Panc1 (cell line): Measurements from ENCODE around the gene CRYGD.

ENCODE experiments used
- CTCF ChIP-seq: fragments of 450-650 bp; IDR thresholded peaks from 2 replicates; pipeline ENCODE4 v1.5.1; 2017; ENCODE audit warnings: mild to moderate bottlenecking
- POLR2AphosphoS5 ChIP-seq: IDR thresholded peaks from 2 replicates; pipeline ENCODE4 v1.6.1; 2012; ENCODE audit warnings: mild to moderate bottlenecking, low read depth, low read length, moderate library complexity
- REST ChIP-seq, 2 experiments: IDR thresholded peaks; 2 replicates each; pipeline ENCODE4 v1.6.1; 2011 to 2012; ENCODE audit warnings: low read depth in 2 of 2, control low read depth in 1 of 2, low read length in 1 of 2, mild to moderate bottlenecking in 1 of 2, moderate library complexity in 1 of 2; ENCODE audit not compliant: insufficient read depth in 1 of 2
- SIN3A ChIP-seq: IDR thresholded peaks from 2 replicates; pipeline ENCODE4 v1.6.1; 2012; ENCODE audit warnings: low read depth, mild to moderate bottlenecking, low read length, moderate library complexity, borderline replicate concordance; ENCODE audit not compliant: insufficient read depth

GRCh38 chr2:208092093-208092832 lies 32.1 kb downstream of the CRYGD start:
- TF ChIP-seq CTCF (no peak), REST (IDR thresholded peaks at IDR 0.05; ENCODE audit: insufficient read depth in 1 of 2, low read depth in 2 of 2, low read length in 1 of 2) (no peak), POLR2AphosphoS5 (no peak), SIN3A (no peak)
